ENCODE results near the gene PKNOX2.

Gene PKNOX2

GRCh38 chr11:125337836-125338834 lies 173.6 kb downstream of the PKNOX2 start:
- DNase-seq (ENCODE audit: low read depth in 2 of 2) = no peak

DNA sequence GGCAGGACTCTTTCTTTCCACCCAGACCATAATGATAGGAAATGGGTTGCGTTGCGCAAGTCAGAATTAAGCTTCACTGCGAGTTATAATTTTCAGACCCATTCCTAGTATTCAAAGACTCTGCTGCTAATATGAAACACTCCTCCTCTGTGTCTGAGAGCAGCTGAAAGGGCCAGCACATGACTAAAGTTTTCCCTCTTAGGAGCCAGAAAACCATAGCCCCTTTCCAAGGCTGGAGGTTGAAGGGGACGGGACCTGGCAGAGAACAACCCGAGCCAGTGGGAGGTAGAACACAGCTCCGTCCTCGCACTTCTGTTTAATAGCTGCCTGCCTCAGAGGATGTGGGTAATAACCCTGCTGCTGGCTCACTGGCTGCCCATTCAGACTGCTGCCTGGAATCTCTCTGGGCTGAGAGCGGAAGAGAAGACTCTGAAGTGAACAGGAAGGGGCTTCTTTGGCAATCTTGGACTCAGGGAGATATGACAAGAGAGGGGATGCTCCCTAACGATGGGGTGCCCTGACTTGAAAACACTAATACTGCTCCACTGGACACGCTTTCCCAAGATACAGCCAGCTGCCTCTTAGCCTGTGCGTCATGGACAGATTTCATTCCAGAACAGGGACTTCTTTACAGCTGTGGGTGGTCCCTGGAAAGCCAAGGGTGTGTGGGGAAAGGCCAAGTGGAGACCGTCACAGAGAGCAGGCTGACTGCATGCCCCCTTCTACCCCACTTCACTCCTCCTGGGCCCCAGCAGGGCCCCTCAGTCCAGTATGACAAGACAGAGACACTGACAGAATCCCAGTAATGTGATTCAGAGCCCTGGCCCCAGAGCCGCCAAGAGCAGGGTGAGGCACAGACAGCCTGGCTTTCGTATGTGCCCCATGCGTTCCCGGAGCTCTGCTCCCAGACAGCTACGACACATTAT lies 174.6 kb downstream of the PKNOX2 start:
- no peak for DNase-seq (ENCODE audit: low read depth in 2 of 2)

DNA sequence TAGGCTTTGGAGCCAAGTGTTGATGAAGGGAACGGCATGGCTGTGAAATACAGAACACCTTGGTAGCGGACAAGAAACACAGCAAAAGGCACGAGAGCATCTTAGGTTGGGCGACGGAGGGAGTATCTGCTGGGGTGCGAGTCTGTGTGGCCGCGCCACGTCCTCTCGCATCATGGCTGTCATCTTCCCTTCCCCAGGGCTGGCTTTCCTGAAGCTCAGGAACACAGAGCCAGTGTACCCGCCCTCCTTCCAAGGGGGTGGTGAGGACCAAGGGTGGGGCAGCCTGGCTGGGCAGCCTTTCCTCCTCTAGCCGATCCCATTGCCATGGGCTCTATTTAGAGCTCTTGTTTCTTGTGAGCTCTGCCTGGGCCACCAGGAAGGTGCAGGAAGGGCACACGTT lies 177.1 kb downstream of the PKNOX2 start:
- no peak for DNase-seq (ENCODE audit: low read depth in 2 of 2)

DNA sequence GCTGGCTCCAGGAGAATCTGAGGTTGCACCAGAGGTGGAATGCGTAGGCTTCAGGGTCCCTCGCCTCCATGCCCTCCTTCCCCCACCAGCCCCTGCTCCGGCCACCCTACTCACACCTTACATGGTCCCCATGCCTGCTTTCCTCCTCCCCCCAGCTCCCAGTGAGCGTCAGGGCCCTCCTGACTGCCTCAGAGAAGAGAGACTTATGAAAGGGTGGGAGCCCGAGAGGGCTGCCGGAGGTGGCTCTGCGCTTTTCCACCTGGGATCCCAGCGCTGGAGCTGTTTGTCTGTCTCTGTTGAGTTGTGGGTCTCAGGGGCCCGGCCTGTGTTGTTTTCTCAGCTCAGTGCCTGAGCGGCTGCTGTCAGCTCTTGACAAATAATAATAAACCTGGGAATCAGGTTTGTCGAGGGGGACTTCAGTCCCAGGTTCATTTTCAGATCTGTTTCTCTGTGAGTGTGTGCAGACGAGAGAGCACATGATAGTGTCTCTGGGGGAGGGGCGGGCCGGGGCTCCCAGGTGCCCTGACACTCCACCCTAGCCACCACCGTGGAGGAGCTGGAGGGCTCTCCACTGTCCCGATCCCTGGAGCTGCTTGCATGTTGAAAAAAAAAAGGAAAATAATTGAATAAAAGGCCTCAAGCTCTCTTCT lies 177.9 kb downstream of the PKNOX2 start:
- no peak for DNase-seq (ENCODE audit: low read depth in 2 of 2)

DNA sequence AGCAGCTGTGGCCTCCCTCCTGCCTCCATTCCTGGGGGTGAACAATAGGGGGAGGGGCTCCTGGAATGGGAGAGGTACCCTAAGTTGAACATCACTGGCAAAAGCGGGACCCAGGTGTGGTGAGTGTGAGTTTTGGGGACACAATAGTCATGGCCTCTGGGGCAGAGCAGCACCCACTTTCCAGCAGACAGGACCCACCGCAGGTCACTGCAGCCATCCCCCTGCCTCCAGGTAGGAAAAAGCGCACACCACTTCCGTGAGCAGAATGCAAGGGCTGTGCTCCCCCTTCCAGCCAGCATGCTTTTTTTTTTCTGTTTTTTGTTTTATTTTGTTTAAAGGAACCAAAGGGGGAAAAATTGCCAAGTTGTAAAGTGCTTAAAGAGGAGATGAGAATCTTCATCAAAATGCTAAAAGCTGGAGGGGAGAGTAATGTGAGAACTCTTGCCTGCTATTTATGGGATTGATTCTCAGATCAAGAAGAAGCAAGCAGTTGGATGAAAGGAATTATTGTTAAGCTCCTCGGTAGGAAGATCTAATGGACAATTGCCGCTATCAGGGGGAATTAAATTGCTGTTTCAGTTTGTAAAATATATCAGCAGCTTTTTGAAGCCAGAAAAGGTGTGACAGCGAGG lies 178.7 kb downstream of the PKNOX2 start:
- no peak for DNase-seq (ENCODE audit: low read depth in 2 of 2)

- no peak for DNase-seq (ENCODE audit: low read depth in 2 of 2)
Measured at GRCh38 chr11:125343718-125344131, 179.2 kb downstream of the PKNOX2 start.

DNA sequence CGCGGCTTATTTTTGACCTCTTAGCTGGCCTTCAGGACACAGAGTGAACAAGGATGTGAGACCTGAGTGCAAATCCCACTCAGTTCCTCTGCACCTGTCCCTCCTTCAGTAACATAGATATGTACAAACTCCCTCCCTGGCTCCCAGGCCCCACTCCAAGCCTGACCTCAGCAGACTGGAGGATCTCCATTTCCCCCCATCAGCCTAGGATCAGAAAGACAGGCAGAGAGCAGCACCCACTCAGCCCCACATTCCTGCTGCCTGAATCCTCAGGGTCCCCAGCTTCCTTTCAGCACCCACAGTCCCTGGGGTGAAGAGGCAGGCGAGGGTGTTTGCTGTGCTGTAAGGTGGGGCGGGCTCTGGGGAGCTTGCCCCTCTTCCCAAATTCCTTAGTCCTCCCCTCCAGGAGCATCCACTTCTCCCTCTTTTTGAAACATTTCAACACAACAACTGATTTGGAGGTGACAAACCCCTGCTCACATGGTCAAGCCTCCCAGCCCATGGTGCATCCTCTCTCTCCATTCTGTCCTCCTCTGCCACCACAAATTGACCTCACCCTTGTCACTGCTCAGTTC lies 180.4 kb downstream of the PKNOX2 start:
- DNase-seq (ENCODE audit: low read depth in 2 of 2) = no peak

GRCh38 chr11:125345421-125346178 lies 181.0 kb downstream of the PKNOX2 start:
- no peak for DNase-seq (ENCODE audit: low read depth in 2 of 2)

DNA sequence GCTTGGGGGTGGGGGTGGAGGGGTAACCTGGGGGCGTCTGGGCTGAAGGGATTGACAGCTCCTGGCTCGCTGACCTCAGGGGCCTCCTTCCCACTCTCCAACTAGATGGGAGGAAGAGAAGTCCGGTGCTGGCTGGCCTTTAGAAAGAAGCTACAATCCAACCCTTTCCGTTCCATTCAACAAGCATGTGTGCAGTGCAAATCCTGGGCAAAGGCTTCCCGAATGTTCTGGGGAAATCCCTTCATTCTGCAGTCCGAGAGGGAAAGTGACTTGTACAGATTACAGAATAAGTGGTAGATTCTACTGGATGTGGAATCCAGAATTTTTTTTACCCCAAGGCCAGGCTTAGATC lies 181.6 kb downstream of the PKNOX2 start:
- DNase-seq (ENCODE audit: low read depth in 2 of 2) = no peak

DNA sequence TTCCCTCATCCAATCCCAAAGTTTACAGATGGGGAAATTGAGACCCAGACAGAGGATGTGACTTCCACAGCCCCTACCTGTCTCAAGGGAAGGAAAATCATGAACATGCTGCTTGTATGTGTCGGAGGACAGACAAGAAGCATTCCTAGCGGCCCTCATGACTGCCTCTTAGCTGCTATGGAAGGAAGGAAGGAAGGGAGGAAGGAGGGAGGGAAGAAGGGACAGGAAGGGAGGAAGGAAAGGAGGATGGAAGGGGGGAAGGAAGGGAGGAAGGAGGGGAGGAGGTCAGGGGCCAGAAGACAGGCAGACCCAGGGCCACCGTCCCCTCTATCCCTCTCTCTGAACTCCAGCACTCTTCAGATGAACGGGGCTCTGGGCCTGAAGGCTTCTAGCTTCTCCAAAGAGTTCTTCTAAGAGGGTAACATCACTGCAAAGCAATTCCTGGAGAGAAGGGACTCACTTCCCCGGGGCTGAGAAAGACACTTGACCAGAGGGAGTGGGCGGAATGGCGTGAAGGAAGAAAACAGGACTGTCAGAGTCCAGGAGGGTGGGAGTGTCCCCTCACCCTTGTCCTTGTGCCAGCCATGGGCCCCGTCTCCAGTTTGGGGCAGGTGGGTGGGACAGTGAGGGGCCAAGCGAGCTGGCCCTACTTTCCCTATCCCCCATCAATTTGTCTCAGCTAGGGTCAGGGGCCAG lies 182.2 kb downstream of the PKNOX2 start:
- no peak for DNase-seq (ENCODE audit: low read depth in 2 of 2)

- DNase-seq (ENCODE audit: low read depth in 2 of 2) = no peak
Measured at GRCh38 chr11:125347261-125347585, 182.7 kb downstream of the PKNOX2 start.

GRCh38 chr11:125348141-125348651 lies 183.6 kb downstream of the PKNOX2 start:
- DNase-seq (ENCODE audit: low read depth in 2 of 2) = no peak

GRCh38 chr11:125348674-125349309 lies 184.2 kb downstream of the PKNOX2 start:
- DNase-seq (ENCODE audit: low read depth in 2 of 2) = peak; percentile 4 to 16

DNA sequence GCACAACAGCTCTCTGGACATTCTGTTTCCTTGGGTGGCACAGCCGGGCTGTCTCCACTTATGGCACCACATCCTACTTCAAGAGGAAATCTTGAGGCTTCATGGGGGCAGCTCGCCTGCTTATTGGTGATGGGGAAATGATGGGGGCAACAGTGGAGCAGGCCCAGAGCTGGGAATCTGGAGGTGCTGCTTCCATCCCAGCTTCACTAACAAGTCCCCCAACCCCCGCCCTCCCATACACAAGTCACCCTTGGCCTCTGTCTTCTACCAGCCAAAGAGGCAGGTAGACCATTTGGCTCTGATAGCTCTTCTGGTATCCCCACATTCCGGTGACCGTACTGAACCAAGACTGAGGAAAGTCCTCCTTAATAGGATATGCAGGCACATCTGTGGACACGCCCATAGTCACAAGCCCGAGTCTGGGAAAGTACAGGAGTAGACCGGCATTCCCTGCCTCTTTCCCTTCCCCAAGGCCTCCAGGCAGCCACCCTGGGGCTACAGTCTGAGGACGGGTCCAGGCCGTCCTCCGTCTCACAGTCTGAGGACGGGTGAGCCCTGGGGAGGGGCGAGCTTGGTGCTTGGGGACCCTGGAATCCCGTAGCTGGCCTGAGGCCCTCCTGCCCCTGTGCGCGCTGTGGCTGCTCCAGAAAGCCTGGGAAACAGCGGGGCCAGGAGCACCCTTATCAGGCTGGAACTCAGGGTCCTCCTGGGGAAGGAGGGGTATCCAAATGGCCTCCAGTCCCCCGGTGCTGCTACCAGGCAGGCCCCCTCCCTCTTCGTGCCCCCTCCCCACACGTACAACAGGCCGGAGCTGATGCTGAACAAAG lies 185.9 kb downstream of the PKNOX2 start:
- DNase-seq (ENCODE audit: low read depth in 2 of 2) = no peak

DNA sequence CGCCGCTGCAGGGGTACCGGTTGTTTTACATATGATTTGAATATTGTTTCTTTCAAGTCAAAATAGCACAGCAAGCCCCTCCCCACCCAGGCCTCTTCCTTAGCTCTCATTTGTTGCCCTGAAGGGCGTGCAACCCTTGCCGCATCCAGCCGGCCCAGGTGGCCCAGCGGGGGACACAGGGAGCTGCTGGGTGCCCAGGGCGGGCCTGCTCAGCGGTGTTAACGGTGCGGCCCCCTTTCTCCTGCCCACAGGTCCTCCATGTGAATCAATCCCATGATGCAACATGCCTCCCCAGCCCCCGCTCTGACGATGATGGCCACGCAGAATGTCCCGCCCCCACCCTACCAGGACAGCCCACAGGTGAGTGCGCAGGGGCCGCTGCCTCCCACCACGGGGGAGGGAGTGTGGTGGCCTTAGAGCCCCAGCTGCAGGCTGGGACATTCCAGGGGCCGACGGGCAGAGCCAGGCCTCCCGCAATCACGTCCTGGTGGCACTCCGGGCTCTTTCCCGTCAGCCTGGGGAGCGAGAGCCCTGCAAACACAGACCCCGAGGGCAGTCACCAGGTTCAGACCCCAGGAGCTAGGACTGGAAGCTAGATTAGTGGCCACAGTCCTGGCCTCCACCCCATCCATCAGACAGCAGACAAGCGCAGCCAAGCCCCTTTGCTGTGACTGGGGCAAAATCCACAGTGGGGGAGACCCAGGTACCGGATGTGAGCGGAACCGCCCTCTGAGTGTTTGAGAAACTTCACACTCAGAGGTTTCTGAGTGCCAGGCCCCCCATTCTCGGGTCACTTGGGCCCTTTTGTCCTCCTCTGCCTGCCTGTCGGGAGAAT lies 186.7 kb downstream of the PKNOX2 start:
- no peak for DNase-seq (ENCODE audit: low read depth in 2 of 2)

DNA sequence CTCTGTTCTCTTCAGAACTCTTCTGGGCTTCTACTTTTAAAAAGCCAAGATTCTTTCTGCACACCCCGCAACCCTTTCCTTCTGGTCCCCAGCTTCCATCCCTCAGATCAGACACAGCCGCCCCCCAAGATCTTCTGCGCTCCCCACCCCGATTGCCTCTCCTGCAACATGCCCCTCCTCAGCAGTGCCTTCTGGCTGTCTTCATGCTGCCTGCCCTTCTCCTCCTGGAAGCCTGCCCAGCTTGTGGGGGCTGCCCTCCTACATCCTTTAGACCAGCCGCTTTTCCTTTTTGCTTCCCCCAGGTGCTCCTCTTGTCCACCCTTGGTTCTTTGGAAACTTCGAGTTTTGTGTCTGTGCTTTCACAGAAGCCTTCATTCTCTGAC lies 187.3 kb downstream of the PKNOX2 start:
- no peak for DNase-seq (ENCODE audit: low read depth in 2 of 2)

- no peak for DNase-seq (ENCODE audit: low read depth in 2 of 2)
Measured at GRCh38 chr11:125356797-125357196, 192.2 kb downstream of the PKNOX2 start.

Measured in stimulated activated CD8-positive, alpha-beta memory T cell treated with anti-CD3 and anti-CD28 coated beads, Interleukin-2, amount 100 ng/mL, for 1 hour (primary cell).